GM19099 (cell line): ENCODE results near the gene SAP30L.

Experiments
- POLR2A ChIP-seq: IDR thresholded peaks from 3 replicates; pipeline ENCODE4 v1.6.1; 2011; ENCODE audit warnings: low read depth; ENCODE audit not compliant: insufficient read length; ENCODE audit errors: extremely low read depth

The SAP30L gene, protein sequence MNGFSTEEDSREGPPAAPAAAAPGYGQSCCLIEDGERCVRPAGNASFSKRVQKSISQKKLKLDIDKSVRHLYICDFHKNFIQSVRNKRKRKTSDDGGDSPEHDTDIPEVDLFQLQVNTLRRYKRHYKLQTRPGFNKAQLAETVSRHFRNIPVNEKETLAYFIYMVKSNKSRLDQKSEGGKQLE

GRCh38 chr5:154445422-154446194 is at the start of gene SAP30L:
Gene SAP30L (plus strand): TSS chr5:154445997. CDS start chr5:154446605, 608 bp downstream.
- peak; percentile 84 for TF ChIP-seq POLR2A

DNA sequence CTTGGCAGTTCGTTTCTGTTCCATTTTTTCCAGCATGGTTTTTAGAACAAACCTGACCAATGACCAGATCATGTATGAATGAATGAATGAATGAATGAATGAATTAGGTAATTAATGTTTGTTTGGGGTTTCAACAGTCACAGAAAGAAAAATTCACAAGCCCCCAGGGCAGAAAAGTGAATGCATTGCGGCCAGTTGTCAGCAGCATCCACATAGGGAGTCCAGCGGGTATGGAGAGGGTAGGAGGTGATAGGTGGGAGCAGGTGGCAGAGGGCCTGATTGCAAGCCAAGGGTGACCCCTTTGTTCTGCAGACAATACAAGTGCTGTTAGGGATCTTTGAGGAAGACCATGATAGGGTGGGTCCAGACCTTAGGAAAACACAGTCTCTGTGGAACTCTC is 49.7 kb upstream of the SAP30L start:
- TF ChIP-seq POLR2A: no peak

DNA sequence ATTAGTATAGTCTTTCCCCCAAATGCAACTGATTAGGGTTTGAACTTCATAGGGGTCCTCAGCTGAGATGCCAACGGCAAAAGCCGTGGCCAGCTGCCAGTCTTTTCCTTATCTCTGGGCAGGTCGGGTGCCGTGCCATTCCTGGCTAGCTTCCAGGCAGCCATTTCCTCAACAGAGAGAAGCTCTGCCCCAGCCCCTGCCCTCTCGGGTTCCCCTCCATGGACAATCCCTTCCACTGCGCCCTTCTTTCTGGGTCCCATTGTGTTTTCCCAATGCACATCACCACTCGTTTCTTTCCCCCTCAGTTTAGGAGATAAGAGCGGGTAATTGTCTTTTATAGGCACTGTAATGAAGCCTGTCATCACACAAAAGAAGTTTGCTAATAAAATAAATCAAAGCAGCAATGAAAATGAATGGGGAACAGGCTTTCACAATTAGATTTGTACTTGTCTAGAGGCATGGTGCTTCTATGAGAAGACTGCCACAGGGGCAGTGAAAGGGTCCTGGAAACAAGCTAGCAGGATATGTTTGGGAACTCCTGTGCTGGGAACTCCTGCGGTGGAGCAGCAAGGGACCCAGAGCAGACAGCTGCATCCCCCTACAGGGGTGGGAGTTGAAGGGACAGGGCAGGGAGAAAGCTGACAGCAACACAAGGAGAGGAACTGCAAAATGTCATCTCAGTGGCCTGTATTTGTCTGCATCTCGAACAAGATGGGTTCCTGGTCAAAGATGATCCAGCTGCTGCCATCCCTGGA is 48.0 kb upstream of the SAP30L start:
- no peak for TF ChIP-seq POLR2A

DNA sequence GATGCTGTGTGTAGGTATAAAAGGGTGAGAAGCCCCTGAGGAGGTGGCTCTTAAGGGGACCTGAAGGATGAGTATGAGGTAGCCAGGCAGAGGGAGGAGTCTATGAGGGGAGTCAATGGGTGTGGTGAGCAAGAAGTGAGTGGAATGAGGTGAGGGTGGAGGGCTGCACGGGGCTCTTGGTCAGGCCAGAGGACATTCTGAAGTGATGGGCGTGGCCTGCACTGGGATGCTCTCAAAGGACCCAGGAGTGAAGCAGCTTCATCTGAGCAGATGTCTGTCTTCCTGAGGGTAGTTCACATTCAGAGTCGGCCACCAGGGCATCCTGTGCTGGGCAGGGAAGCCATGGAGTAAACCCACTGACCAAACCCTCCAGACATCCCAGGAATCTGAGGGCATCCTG is 45.1 kb upstream of the SAP30L start:
- TF ChIP-seq POLR2A: no peak

DNA sequence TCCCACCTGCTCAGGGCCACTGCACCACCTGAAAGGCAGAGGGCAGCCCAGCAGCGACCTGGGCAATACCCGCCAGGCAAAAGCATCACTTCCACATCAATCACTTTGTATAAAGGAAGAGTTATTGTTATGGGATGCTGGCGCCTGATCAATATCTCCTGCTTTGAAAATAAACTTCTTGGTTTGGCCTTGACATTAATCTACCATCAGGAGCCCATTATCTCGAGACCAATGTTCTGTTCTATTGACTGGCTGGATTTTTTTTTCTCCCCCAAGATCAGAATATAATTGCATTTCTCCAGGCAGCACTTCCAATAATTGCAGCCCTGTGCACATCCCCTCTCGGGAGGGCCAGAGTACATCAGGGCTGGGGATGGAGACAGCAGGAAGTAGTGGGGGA is 44.4 kb upstream of the SAP30L start:
- no peak for TF ChIP-seq POLR2A

- TF ChIP-seq POLR2A: no peak
Observed at GRCh38 chr5:154401931-154402330, 43.9 kb upstream of the SAP30L start.

DNA sequence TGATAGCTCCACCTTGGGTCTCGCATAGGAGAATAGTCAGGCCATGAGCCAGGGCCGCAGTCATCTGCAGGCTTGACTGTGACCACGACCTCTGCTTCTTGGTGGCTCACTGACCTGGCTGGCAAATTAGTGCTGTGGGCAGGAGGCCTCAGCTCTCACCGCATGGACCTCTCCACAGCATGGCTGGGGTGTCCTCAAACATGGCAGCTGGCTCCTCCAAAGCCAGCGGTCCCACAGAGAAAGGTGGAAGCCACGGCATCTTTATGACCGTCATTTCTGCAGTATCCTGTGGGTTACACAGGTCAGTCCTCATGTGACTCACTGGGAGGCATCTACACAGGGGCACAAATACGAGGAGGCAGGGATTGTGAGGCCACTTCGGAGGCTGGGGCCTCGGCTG is 43.2 kb upstream of the SAP30L start:
- TF ChIP-seq POLR2A: no peak

- TF ChIP-seq POLR2A: no peak
Observed at GRCh38 chr5:154403234-154403633, 42.6 kb upstream of the SAP30L start.

DNA sequence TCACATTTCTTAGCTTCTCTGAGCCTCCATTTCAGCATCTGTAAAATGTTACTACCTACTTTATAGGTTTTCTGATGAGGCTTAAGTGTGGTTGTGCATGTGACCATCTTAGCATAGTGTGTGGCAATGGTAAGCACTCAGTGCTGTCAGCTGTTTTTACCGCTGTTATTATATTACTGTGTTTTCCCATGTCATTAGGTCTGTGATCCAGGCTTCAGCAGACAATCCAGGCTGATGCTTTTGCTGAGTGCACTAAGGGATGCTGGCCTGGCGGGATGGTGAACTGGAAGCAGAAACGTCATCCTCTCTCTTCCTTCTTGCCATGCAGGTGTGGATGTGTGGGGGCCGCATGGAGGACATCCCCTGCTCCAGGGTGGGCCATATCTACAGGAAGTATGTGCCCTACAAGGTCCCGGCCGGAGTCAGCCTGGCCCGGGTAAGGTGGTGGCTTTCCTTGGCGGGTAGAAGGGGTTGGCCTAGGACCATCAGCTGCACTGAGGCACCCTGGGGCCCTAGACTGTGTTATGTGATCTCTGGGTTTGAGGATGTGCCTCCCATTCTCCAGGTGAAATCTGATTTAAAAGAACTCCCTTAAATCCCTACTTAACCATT is 41.9 kb upstream of the SAP30L start:
- TF ChIP-seq POLR2A: no peak

GRCh38 chr5:154405078-154405792 is 40.6 kb upstream of the SAP30L start:
- no peak for TF ChIP-seq POLR2A

DNA sequence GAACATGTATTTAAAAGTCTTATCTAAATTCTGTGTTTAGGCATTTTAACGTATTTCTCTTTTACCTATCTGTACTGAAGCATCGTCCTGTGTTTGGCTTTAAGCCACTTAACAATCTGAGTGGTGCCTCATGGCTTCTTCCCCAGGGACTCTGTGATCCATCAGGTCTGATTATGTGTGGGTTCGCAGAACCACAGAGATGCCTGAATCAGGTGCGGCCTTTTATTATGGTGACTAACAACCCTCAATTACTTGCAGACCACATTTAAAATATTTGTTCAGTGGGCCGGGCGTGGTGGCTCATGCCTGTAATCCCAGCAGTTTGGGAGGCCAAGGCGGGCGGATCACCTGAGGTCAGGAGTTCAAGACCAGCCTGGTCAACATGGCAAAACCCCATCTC is 39.6 kb upstream of the SAP30L start:
- no peak for TF ChIP-seq POLR2A

DNA sequence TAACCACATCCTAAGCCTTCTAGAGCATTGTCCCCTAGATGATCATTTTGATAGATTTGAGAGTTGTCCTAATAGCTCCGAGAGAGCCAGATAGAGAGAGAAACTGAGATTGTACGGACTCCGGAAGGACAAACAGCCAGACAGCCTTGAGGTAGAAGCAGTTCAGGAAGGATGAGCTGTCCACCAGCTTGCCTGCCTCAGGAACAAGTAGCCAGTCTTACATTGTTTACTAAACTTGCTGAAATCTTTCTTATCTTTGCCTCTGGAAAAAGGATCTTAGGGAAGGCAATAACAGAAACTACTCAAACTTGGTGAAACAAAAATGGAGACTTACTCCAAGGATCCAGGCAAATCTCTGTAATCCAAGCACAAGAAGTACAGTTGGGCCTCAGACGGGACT is 39.0 kb upstream of the SAP30L start:
- no peak for TF ChIP-seq POLR2A

DNA sequence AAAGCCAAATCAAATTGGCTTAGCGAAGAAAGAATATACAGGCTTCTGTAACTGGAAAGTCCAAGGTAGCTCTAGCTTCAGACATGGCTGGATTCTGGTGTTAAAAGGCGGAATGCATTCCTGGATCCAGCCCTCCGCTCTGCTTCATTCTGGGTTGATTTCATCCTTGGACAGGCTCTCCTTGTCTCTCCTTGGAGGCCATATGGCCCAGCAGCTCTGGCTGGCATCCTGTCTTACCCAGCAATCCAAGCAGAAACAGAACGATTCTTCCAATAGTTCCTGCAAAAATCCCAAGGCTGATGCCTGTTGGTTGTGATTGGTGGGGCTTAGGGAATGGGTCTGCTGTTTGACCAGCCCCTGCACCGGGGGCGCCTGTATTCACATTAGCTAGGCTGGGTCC is 37.0 kb upstream of the SAP30L start:
- no peak for TF ChIP-seq POLR2A

DNA sequence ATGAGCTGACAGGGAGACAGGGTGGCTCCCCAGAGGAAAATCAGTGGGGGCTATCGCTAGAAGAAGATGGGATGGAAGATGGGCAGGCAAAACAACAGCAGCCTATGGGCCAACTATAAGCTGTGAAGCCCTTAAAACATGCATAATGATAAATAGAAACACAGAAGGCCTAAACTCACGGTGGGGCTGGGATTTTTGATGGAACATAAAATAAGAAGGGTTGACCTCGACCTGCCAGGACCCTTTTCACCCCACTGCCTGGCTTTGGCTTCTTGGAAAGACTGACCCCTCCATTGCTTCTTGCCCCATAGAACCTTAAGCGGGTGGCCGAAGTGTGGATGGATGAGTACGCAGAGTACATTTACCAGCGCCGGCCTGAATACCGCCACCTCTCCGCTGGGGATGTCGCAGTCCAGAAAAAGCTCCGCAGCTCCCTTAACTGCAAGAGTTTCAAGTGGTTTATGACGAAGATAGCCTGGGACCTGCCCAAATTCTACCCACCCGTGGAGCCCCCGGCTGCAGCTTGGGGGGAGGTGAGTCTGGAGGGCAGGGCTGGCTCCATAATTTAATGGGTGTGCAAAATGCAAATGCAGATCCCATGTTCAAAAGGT is 36.5 kb upstream of the SAP30L start:
- no peak for TF ChIP-seq POLR2A
